Upper lobe of left lung (tissue), 6 donors: ENCODE data around the gene EPS8. TPM values are rescaled to one million over a fixed set of nuclear protein-coding genes. Genes with fewer than 3 reads are reported as not detected.

Experiments
- ATAC-seq, 2 donors: fragments of 200-7000 bp; cut with Tn5 transposase; one replicate each; pipeline ENCODE4 v1.9.1; 2022; ENCODE audit warnings: mild to moderate bottlenecking in 2 of 2, moderate library complexity in 2 of 2; ENCODE audit not compliant: low FRiP score in 2 of 2
- DNase-seq, 2 donors: peaks; one replicate each; pipeline ENCODE4 v3.0.0-alpha.2; 2019 to 2020
- H3K27ac ChIP-seq, 4 donors: fragments of 200-600 bp; sonication (generic); one replicate each; pipeline ENCODE4 v1.5.1; 2016 to 2019
- H3K27me3 ChIP-seq, 4 donors: fragments of 200-600 bp; sonication (generic); one replicate each; pipeline ENCODE4 v1.5.1; 2017 to 2019
- H3K36me3 ChIP-seq, 4 donors: fragments of 200-600 bp; sonication (generic); one replicate each; pipeline ENCODE4 v1.5.1; 2016 to 2019
- H3K4me1 ChIP-seq, 4 donors: fragments of 200-600 bp; sonication (generic); one replicate each; pipeline ENCODE4 v1.5.1; 2018 to 2019
- H3K4me3 ChIP-seq, 4 donors: fragments of 200-600 bp; sonication (generic); one replicate each; pipeline ENCODE4 v1.5.1; 2017 to 2019; ENCODE audit warnings: mild to moderate bottlenecking in 2 of 4, moderate library complexity in 1 of 4
- H3K9me3 ChIP-seq, 4 donors: fragments of 200-600 bp; sonication (generic); one replicate each; pipeline ENCODE4 v1.5.1; 2018 to 2019
- EP300 ChIP-seq, 4 donors: sonication (generic); formaldehyde crosslinking; IDR thresholded peaks; one replicate each; pipeline ENCODE4 v1.5.1; 2017; ENCODE audit warnings: antibody characterized with exemption in 4 of 4, control low read depth in 2 of 4
- POLR2A ChIP-seq, 4 donors: fragments of 450-650 bp; IDR thresholded peaks; one replicate each; pipeline ENCODE4 v1.5.1; 2016 to 2017; ENCODE audit warnings: antibody characterized with exemption in 4 of 4, mild to moderate bottlenecking in 2 of 4
- POLR2AphosphoS5 ChIP-seq, 2 donors: sonication (generic); formaldehyde crosslinking; IDR thresholded peaks; one replicate each; pipeline ENCODE4 v1.5.1; 2017; ENCODE audit warnings: antibody characterized with exemption in 2 of 2
- WGBS, 2 donors: methylation state at CpG; one replicate each; pipeline ENCODE4 v1.1.5; 2017 to 2018; 5-methylcytosine and 5-hydroxymethylcytosine counted together
- total RNA-seq, 6 donors: library from RNA; depleted of rRNA in 4 of 6; stranded (reverse); fragments of >200 nt in 4 of 6; gene quantifications; one replicate each; pipeline versions ENCODE4 v1.1.0 to v1.2.1, GENCODE V29; 2016 to 2021
- TF ChIP-seq, protein P1 (sequence below), 6 experiments: fragments of 450-650 bp in 4 of 6; fragments of 200-600 bp in 2 of 6; sonication (generic) in 2 of 6; IDR thresholded peaks; one replicate each; pipeline ENCODE4 v1.5.1; 2016 to 2019; ENCODE audit warnings: antibody characterized with exemption in 6 of 6
- donor health status: DM: no; HTN: no; CAD: no; lungs with moderate emphysema.
- donor health status: DM: no; HTN: yes; CAD: no; lungs with severe emphysema.

Gene EPS8
- total RNA-seq, 6 donors from 2014 or later: 43.9 to 112 (median 67.2) TPM

DNA sequence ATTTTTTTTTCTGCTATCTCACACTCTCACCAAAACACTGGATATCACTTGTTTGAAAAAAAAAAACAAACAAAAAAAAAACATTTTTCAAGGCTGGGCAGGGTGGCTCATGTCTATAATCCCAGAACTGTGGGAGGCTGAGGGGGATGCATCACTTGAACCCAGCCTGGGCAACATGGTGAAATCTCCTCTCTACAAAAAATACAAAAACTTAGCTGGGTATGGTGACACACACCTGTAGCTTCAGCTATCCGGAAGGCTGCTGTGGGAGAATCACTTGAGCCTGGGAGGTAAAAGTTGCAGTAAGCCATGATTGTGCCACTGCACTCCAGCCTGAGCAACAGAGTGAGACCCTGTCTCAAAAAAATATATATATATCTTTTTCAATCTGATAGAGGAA, 66.2 kb downstream of the EPS8 start:
- no peak for ATAC-seq
- TF ChIP-seq POLR2A (IDR thresholded peaks at IDR 0.05) (no peak), POLR2AphosphoS5 (IDR thresholded peaks at IDR 0.05) (no peak), EP300 (IDR thresholded peaks at IDR 0.05) (no peak)
- TF ChIP-seq, protein P1, sequence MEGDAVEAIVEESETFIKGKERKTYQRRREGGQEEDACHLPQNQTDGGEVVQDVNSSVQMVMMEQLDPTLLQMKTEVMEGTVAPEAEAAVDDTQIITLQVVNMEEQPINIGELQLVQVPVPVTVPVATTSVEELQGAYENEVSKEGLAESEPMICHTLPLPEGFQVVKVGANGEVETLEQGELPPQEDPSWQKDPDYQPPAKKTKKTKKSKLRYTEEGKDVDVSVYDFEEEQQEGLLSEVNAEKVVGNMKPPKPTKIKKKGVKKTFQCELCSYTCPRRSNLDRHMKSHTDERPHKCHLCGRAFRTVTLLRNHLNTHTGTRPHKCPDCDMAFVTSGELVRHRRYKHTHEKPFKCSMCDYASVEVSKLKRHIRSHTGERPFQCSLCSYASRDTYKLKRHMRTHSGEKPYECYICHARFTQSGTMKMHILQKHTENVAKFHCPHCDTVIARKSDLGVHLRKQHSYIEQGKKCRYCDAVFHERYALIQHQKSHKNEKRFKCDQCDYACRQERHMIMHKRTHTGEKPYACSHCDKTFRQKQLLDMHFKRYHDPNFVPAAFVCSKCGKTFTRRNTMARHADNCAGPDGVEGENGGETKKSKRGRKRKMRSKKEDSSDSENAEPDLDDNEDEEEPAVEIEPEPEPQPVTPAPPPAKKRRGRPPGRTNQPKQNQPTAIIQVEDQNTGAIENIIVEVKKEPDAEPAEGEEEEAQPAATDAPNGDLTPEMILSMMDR (IDR thresholded peaks at IDR 0.05): no peak
- H3K36me3 ChIP-seq: no peaks in the 10 kb centered on the region

DNA sequence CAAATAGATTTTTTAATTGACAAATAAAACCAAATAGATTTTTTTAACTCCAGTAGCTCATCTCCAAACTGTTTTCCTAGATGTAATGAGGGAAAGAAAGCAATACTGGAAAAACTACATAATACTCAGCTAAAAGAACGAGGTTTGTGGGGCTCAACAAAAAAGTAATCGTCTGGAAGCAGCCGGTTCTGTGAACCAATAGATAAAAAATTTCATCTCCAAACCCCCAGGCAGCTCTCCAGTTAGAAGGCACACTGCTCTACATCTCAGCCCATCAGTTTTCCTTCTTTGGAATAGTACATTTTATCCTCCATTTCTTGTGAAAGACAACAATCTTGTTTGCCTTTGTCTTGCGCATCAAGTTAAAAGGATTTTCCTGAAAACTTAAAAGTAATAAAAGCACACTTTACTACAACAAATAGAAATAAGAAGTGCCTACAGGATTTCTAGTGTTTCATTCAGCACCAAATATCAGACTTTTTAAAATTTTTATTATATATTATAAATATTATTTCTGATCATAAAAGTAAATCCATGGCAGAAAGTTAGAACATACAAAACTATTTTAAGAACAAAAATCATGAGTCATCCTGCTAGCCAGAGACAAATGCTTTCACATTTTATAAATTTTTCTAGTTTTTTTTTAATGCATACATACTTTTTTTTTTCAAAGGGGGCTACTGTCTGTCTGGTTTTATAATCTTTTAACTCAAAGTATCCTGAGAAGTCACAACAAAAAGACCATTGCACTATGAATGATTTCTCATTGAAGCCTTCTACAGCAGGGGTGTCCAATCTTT, 67.7 kb downstream of the EPS8 start:
- DNase-seq (no peak), ATAC-seq (no peak)
- TF ChIP-seq POLR2AphosphoS5 (IDR thresholded peaks at IDR 0.05) (no peak), EP300 (IDR thresholded peaks at IDR 0.05) (no peak), POLR2A (IDR thresholded peaks at IDR 0.05) (no peak)
- TF ChIP-seq, protein P1 (IDR thresholded peaks at IDR 0.05): no peak
- H3K4me1 ChIP-seq: peaks cover 9 to 30% (median 17%) of the 10 kb centered on the region in 4 donors
- no peaks in the 10 kb centered on the region for H3K27me3 ChIP-seq
- no peak overlapping the region for H3K4me3 ChIP-seq
- WGBS, 2 donors: 80 to 83% methylated on average over 4 of the region's 4 CpGs
- no peaks in the 10 kb centered on the region for H3K9me3 ChIP-seq
- peak overlapping the region in 1 of 4 donors; percentile 1 for H3K27ac ChIP-seq
- no peaks in the 10 kb centered on the region for H3K36me3 ChIP-seq

More for the DNA sequence above, 66.2 kb downstream of the EPS8 start:
- WGBS, 2 donors: 87 to 100% methylated on average over 1 of the region's 1 CpG
- H3K9me3 ChIP-seq: no peaks in the 10 kb centered on the region
- H3K27ac ChIP-seq: no peak overlapping the region
- peaks cover 9 to 34% (median 19%) of the 10 kb centered on the region in 4 donors for H3K4me1 ChIP-seq
- no peak for DNase-seq
- H3K27me3 ChIP-seq: no peaks in the 10 kb centered on the region
- H3K4me3 ChIP-seq: no peak overlapping the region

DNA sequence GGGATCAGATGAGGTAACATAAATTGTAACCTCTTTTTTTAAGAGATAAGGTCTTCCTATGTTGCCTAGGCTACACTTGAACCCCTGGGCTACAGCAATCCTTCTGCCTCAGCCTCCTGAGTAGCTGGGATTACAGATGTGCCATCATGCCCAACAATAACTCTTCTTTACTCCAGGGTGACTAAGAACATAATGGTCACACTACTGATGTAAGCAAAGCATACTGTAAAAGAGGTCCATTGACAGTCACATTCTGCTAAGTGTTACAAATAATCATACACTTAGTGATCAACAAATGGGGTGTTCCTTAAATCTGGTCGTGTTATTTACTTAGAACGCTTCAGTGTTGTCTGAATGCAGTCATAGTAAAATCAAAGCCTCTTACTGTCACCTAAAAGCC, 68.9 kb downstream of the EPS8 start:
- ATAC-seq (no peak), DNase-seq (no peak)
- no peaks in the 10 kb centered on the region for H3K36me3 ChIP-seq
- H3K9me3 ChIP-seq: no peaks in the 10 kb centered on the region
- no peaks in the 10 kb centered on the region for H3K27me3 ChIP-seq
- H3K4me3 ChIP-seq: no peak overlapping the region
- TF ChIP-seq EP300 (IDR thresholded peaks at IDR 0.05) (no peak), POLR2AphosphoS5 (IDR thresholded peaks at IDR 0.05) (no peak), POLR2A (IDR thresholded peaks at IDR 0.05) (no peak)
- TF ChIP-seq, protein P1 (IDR thresholded peaks at IDR 0.05): no peak
- WGBS, 2 donors: 78 to 81% methylated on average over 2 of the region's 2 CpGs
- peak overlapping the region in 1 of 4 donors; percentile 15 for H3K27ac ChIP-seq
- H3K4me1 ChIP-seq: peaks cover 11 to 27% (median 14%) of the 10 kb centered on the region in 4 donors

DNA sequence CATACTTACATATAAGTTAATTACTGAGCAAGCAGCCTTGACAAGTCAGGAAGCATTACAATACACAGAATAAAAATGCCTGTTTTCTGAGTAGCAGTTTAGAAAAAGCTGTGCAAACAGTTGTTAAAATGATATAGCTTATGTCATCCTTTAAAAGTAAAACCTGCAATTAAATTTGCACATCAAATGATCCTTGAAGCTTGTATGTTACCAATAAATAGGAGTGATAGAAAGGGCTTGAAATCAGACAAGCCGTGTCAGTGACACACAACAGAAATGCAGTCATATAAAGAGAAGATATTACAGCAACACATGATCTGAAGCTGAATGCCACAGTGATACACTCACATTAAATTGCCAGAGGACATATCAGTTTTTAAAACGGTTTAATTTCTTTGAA, 70.0 kb downstream of the EPS8 start:
- TF ChIP-seq POLR2AphosphoS5 (IDR thresholded peaks at IDR 0.05) (no peak), POLR2A (IDR thresholded peaks at IDR 0.05) (no peak), EP300 (IDR thresholded peaks at IDR 0.05) (no peak)
- TF ChIP-seq, protein P1 (IDR thresholded peaks at IDR 0.05): no peak
- no peak for DNase-seq
- no peak overlapping the region for H3K4me3 ChIP-seq
- H3K27me3 ChIP-seq: no peaks in the 10 kb centered on the region
- no peaks in the 10 kb centered on the region for H3K36me3 ChIP-seq
- peaks cover 11 to 30% (median 14%) of the 10 kb centered on the region in 4 donors for H3K4me1 ChIP-seq
- H3K27ac ChIP-seq: peak overlapping the region in 2 of 4 donors; percentile 29 to 45
- 56 to 74% methylated on average over 2 of the region's 2 CpGs for WGBS, 2 donors
- ATAC-seq: no peak
- no peaks in the 10 kb centered on the region for H3K9me3 ChIP-seq
